NCI-H460 (cell line): ENCODE measurements around the gene RPL26. TPM values are rescaled to one million over a fixed set of nuclear protein-coding genes. Genes with fewer than 3 reads are reported as not detected.
"Not testable (repeated sequence)": the region's sequence is repeated elsewhere in the genome, so short reads cannot be mapped to it uniquely, and the experiment has no call there.

Experiments
- DNase-seq: peaks from one replicate; pipeline ENCODE4 v3.0.0-alpha.2; 2016; ENCODE audit warnings: low read depth; ENCODE audit errors: extremely low read depth
- total RNA-seq: library from RNA; depleted of rRNA; stranded (reverse); fragments of >200 nt; shearing (Covaris generic); gene quantifications from 2 replicates; pipeline ENCODE4 v1.2.3, GENCODE V29; 2014

The RPL26 gene
- total RNA-seq, 1 experiment from 2014 or later: 7,995 TPM

- DNase-seq: no peak
Observed at GRCh38 chr17:8369944-8370343, 13.0 kb downstream of the RPL26 start.

GRCh38 chr17:8368193-8368592, 14.8 kb downstream of the RPL26 start:
- DNase-seq: no peak

GRCh38 chr17:8366231-8366630, 16.8 kb downstream of the RPL26 start:
- DNase-seq: no peak

- DNase-seq: no peak
Observed at GRCh38 chr17:8365143-8365542, 17.9 kb downstream of the RPL26 start.

GRCh38 chr17:8362651-8363332, 20.2 kb downstream of the RPL26 start:
- no peak for DNase-seq

DNA sequence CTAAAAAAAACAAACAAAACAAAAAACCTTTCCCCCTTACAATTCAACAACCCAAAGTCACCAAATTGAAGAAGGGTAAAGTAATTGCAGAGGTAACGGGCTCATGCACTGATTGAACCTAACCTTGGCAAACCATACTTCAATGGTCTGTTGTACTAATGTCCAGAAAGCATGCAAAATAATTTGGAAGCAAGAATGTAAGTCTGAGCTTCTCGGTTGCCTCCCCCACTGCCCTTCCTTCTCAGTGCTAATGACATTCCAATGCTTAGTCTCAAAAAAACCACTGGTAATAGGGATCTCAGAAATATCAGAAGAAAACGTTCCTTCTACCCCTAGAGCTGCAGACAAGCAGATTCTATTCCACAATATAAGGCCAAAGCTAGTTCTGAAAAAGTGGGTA, 22.2 kb downstream of the RPL26 start:
- no peak for DNase-seq

DNA sequence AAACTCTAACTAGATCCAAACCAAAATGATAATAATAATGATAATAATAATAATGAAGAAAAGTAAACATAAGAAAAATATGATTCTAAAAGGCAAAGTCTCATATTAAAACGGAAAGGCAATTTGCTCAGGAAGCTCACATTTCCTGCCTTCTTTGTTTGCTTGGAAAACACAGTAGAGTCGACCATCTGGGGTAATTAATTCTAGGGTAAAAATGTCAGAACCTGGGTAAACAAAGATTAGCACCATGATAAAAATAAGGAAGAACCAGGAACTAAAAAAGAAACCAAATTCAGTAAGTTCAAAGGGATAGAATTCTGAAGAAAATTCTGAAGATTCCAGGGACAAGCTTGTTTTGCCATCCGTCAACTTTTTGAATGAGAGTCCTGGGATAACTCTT, 22.7 kb downstream of the RPL26 start:
- no peak for DNase-seq

DNA sequence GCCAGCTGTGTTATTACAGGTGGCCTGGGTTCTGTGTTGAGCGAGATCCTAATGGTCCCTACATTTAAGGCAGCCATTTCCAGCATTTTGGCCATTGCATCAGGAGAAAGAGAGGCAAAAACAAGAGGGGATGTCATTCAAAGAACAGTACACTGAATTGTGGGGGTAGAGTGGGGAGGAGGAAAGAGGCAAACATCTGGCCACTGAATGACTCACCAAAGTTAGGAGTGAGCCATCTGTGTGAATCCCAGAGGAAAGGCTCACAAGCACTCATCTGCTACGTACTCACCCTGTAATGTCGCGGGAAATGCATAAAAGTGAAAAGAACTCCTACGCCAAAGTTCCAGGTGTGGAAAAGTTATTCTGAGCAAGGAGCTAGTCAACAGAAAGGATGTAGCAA, 23.2 kb downstream of the RPL26 start:
- no peak for DNase-seq

DNA sequence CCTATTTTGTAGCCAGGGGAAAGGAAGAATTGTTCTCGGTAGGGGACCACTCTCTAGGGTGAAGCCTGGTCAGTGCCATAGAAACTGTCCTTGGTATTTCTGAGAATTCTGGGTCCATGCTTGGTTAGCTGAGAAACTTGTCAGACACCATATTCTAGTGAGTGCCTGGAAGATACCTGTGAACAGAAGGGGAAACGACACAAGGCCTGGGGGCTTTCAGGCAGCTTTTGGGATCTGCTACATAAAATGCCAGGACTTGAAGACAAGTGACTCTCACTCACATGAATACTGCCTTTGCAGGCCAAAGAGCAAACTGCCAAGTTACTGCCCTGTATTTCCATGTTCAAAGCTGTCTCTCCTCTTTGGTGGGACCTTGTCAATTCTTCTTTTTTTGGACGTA, 25.1 kb downstream of the RPL26 start:
- DNase-seq: no peak

- DNase-seq: no peak
Observed at GRCh38 chr17:8354236-8354635, 28.8 kb downstream of the RPL26 start.

GRCh38 chr17:8353736-8354135, 29.3 kb downstream of the RPL26 start:
- no peak for DNase-seq

DNA sequence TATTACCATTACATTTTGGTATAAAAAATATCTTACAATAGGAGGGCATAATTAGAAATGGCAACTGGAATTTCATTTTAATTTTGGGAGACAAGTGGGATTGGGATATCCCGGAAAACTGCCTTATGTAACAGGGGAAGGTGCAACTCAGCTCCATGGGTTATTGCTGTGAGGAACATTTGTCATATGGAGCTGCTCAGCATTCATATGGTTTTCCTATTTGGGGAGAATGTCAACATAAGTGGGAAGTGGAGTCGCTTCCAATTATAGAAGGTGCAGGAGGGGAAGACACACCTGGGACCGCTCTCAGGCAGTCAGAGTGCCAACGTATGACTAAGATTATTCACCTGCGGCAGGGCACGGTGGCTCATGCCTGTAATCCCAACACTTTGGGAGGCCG, 32.7 kb downstream of the RPL26 start:
- DNase-seq: no peak

DNA sequence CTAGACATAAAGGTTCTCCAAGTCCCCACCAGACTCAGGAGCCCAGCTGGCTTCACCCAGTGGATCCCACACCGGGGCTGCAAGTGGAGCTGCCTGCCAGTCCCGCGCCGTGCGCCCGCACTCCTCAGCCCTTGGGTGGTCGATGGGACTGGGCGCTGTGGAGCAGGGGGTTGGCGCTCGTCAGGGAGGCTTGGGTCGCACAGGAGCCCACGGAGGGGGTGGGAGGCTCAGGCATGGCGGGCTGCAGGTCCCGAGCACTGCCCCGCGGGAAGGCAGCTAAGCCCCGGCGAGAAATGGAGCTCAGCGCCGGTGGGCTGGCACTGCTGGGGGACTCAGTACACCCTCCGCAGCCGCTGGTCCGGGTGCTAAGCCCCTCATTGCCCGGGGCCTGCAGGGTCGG, 36.0 kb downstream of the RPL26 start:
- not testable (repeated sequence) for DNase-seq

GRCh38 chr17:8345951-8346665, 36.9 kb downstream of the RPL26 start:
- no peak for DNase-seq

DNA sequence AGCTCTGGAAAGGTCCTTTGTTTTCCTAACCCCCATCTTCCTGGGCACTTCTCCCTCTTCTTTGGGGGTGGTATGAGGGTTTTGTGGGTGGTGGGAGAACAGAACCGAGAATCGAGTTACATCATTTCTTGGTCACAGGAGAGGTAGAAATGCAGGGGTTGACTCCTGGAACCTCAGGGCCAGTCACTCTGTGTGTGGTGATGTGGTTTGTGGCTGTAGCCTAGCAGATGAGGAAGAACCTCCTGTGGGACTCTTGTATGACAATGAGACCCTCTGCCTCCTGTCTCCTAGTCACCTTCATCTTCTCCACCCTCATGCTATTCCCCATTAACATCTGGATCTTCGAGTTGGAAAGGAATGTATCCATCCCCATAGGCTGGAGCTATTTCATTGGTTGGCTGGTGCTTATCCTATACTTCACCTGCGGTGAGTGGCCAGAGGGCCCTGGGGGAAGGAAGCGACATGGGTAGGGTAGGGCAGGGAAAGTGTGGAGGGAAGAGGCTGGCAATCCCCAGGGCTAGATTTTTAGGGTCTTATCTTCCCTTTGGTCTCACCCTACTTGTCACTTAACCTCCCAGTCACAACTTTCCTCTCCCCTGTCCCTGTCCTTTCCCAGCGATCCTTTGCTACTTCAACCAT, 37.8 kb downstream of the RPL26 start:
- no peak for DNase-seq

GRCh38 chr17:8341456-8341855, 41.5 kb downstream of the RPL26 start:
- DNase-seq: no peak

DNA sequence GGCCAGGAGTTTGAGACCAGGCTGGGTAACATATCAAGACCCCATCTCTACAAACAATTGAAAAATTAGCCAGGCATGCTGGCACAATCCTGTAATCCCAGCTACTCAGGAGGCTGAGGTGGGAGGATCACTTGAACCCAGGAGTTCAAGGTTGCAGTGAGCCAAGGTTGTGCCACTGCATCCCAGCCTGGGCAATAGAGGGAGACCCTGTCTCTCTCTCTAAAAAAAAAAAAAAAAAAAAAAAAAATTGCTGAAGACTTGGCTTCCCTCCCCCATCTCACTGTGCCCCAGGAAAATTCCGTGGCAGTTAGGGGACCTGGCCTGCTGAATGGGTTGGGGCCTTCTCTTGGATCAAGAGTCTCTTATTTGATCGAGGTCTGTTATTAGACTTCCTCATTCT, 43.5 kb downstream of the RPL26 start, which contains the start of gene ODF4:
ODF4 (plus strand) TSS at position 301 of the 400 bp plus-strand sequence. CDS start 212 bp downstream, outside the sequence.
- no peak for DNase-seq

DNA sequence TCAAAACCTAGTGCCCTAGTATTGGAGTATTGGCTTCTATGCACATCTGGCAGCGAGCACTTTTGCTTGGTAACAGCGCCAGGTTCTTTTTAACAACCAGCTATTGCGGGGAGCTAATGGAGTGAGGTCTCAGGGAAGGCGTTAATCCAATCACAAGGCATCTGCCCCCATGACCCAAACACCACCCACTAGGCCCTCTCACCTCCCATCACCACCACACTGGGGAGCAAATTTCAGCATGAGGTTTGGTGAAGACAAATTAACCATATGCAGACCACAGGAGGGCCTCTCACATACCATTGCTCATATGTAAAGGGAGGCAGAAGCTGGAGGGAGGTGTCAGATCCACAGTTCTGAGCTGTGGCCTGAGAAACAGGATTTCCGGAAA, 44.2 kb downstream of the RPL26 start:
- no peak for DNase-seq

DNA sequence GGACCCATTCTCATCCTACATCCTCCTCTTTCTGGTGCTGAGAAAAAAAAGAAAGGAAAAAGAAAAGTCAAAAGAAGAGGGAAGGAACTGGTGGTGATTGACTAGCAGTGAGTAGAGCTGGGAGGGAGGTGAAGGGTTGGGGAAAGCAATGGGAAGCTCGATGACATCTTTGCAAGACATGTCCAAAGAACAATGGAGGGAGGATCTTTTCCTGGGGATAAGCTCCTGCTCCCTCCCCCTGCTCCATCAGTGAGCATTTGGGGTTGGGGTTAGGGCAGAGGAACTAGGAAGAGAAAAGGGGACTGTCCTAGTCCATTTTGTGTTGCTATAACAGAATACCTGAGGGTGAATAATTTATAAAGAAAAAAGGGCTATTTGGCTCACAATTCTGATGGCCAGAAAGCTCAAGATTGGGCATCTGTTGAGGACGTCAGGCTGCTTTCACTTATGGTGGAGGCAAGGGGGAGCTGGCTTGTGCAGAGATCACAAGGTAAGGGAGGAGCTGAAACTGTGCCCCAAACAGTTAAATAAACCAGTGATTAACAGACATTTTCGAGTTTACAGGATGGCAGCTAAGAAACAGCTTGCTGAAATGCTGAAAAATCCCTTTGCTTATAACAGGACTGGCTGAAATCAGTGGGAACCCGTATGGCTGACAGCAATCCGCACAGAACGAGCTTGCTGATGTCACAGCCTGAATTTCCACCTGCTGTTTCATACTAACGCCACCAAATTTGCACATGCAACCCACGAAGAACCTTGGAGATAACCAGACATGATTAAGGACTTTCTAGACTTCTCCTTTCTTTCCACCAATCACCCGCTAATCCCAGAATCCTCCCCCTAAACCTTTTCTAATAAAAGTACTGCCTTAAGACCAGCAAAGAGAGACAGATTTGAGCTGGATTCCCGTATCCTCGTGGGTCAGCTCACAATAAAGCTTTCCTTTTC, 44.9 kb downstream of the RPL26 start:
- no peak for DNase-seq

- no peak for DNase-seq
Observed at GRCh38 chr17:8333281-8333680, 49.7 kb downstream of the RPL26 start.

- no peak for DNase-seq
Observed at GRCh38 chr17:8332688-8333087, 50.3 kb downstream of the RPL26 start.
